ENCODE results near the gene LMAN2. TPM values are rescaled to one million over a fixed set of nuclear protein-coding genes. Genes with fewer than 3 reads are reported as not detected.
"Not testable (repeated sequence)": the region's sequence is repeated elsewhere in the genome, so short reads cannot be mapped to it uniquely, and the experiment has no call there.

LMAN2 gene
- total RNA-seq, 4 donors from 2014 or later: 193 to 321 (median 268) TPM

DNA sequence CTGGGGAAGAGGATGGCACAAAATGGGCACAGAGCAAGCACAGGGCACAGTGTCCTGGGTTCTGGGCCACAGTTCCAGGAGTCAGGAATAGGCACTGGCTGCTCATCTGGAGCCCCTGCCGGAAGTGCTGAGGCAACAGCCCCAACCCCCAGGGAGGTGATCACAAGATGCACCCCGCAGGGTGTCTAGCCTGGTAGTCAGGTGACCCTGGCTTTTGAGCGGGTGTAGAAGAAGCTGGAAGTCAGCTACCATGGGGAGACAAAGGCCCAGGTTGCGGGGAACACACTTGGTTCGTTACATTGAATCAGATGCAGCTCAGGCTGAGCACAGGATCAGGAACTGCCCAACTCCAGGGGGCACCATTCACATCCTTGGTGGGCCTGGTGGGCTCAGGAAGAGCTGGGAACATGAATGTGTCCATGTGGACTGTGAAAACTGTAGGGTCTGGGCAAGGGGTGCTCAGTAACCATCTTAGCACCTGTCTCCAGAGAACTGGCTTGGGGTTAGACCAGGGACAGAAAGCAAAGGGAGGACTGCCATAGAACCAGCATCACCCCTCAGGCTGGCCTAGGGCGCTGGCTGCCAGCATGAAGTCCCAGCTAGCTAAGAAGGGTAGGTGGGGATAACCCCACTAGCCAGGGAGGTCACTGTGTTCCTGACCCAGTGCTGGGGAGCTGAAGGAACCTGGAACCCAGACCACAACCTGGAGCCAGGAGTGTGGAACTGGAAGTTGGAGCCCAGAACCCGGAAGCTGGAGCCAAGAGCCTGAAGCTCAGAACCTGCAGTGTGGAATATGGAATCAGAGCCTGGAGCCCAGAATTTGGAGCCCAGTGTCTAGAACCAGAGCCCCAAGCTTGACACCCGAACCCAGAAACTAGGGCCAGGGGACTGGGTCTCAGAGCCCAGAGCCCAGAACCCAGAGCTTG is 26.6 kb upstream of the LMAN2 start:
- Histone ChIP-seq H3K27me3 (no peaks in the 10 kb centered on the region), H3K27ac (no peak overlapping the region), H3K4me3 (no peak overlapping the region), H3K9me3 (no peaks in the 10 kb centered on the region), H3K4me1 (peaks cover 0 to 6% (median 0%) of the 10 kb centered on the region in 4 donors), H3K36me3 (no peaks in the 10 kb centered on the region)
- no peak for DNase-seq
- TF ChIP-seq POLR2A (IDR thresholded peaks at IDR 0.05): no peak
- TF ChIP-seq, protein P1, sequence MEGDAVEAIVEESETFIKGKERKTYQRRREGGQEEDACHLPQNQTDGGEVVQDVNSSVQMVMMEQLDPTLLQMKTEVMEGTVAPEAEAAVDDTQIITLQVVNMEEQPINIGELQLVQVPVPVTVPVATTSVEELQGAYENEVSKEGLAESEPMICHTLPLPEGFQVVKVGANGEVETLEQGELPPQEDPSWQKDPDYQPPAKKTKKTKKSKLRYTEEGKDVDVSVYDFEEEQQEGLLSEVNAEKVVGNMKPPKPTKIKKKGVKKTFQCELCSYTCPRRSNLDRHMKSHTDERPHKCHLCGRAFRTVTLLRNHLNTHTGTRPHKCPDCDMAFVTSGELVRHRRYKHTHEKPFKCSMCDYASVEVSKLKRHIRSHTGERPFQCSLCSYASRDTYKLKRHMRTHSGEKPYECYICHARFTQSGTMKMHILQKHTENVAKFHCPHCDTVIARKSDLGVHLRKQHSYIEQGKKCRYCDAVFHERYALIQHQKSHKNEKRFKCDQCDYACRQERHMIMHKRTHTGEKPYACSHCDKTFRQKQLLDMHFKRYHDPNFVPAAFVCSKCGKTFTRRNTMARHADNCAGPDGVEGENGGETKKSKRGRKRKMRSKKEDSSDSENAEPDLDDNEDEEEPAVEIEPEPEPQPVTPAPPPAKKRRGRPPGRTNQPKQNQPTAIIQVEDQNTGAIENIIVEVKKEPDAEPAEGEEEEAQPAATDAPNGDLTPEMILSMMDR (IDR thresholded peaks at IDR 0.05): no peak

DNA sequence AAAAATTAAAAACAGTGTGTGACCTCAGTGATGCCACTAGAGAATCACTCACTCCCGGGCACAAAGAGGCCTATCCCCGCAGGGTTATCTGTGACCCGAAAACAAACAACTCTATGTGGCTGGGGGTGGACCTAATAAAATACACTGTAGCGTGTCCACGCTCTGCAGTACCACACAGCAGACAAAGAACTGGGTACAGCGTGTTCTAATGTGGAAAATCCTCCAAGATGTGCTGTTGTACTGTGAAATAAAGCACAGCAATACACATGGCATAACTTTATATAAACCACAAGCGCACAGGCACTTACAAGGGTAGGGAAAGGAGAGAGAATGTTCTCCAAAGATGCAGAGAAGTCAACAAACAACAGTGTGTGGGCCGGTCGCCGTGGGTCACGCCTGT is 24.6 kb upstream of the LMAN2 start:
- H3K4me3 ChIP-seq: no peak overlapping the region
- no peaks in the 10 kb centered on the region for H3K9me3 ChIP-seq
- no peak overlapping the region for H3K27ac ChIP-seq
- H3K36me3 ChIP-seq: no peaks in the 10 kb centered on the region
- peaks cover 0 to 21% (median 3%) of the 10 kb centered on the region in 4 donors for H3K4me1 ChIP-seq
- no peak for DNase-seq
- H3K27me3 ChIP-seq: no peaks in the 10 kb centered on the region
- no peak for TF ChIP-seq POLR2A (IDR thresholded peaks at IDR 0.05)
- TF ChIP-seq, protein P1 (IDR thresholded peaks at IDR 0.05): no peak

- H3K4me3 ChIP-seq, H3K27me3 ChIP-seq, H3K9me3 ChIP-seq, DNase-seq, H3K36me3 ChIP-seq, H3K27ac ChIP-seq: not testable (repeated sequence)
- peaks cover 0 to 21% (median 4%) of the 10 kb centered on the region in 4 donors for H3K4me1 ChIP-seq
Measured at GRCh38 chr5:177375516-177375915, 24.0 kb upstream of the LMAN2 start.

DNA sequence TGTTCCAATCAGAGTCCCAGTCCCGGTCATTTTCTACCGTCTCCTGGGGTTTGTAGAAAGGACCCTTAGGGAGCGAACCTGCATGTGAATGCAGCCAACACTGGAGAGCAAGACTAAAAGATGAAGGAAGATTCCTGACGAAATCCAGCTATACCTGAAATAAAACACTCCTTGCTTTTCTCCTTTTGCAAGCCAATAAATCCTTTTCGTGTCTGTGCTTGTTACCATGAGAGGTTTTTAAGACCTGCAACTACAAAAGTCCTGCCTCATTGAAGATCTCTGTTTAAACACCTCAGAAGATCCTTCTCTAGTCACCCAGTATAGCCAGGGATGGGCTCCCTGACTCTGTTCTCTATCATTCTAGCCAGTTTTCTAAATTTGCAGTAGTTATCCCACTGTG is 22.7 kb upstream of the LMAN2 start:
- no peaks in the 10 kb centered on the region for H3K36me3 ChIP-seq
- no peak for TF ChIP-seq POLR2A (IDR thresholded peaks at IDR 0.05)
- TF ChIP-seq, protein P1 (IDR thresholded peaks at IDR 0.05): no peak
- H3K27me3 ChIP-seq: no peaks in the 10 kb centered on the region
- no peak overlapping the region for H3K4me3 ChIP-seq
- no peaks in the 10 kb centered on the region for H3K9me3 ChIP-seq
- H3K27ac ChIP-seq: peak overlapping the region in 2 of 4 donors; percentile 12 to 77
- H3K4me1 ChIP-seq: peaks cover 2 to 21% (median 10%) of the 10 kb centered on the region in 4 donors
- DNase-seq: no peak

- peaks cover 3 to 21% (median 10%) of the 10 kb centered on the region in 4 donors for H3K4me1 ChIP-seq
- no peaks in the 10 kb centered on the region for H3K27me3 ChIP-seq
- no peak for DNase-seq
- no peaks in the 10 kb centered on the region for H3K36me3 ChIP-seq
- no peaks in the 10 kb centered on the region for H3K9me3 ChIP-seq
- TF ChIP-seq, protein P1 (IDR thresholded peaks at IDR 0.05): no peak
- no peak for TF ChIP-seq POLR2A (IDR thresholded peaks at IDR 0.05)
- no peak overlapping the region for H3K4me3 ChIP-seq
- peak overlapping the region in 2 of 4 donors; percentile 12 to 77 for H3K27ac ChIP-seq
Measured at GRCh38 chr5:177373806-177374205, 22.3 kb upstream of the LMAN2 start.

DNA sequence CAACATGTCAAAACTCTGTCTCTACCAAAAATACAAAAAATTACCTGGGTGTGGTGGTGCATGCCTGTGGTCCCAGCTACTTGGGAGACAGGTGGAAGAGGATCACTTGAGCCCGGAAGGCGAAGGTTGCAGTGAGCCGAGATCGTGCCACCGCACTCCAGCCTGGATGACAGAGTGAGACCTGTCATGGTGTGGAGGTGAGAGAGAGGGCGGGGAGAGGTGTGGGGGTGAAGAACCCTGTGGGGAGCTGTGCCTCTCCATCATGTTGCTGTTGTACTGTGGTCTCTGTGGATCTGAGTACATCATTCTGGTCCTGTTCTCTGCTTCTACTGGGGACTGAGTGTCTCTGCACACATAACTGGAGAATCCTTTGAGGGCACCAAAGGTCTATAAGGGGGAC is 21.4 kb upstream of the LMAN2 start:
- Histone ChIP-seq H3K4me1 (peaks cover 3 to 21% (median 11%) of the 10 kb centered on the region in 4 donors), H3K4me3 (no peak overlapping the region), H3K9me3 (no peaks in the 10 kb centered on the region), H3K27me3 (no peaks in the 10 kb centered on the region), H3K27ac (peak overlapping the region in 3 of 4 donors; percentile 6 to 77 (median 35)), H3K36me3 (no peaks in the 10 kb centered on the region)
- TF ChIP-seq, protein P1 (IDR thresholded peaks at IDR 0.05): no peak
- TF ChIP-seq POLR2A (IDR thresholded peaks at IDR 0.05): no peak
- DNase-seq: no peak

Data from Peyer's patch (tissue), 4 donors.